GM12878 (cell line): ENCODE results near the gene STARD8. TPM values are rescaled to one million over a fixed set of nuclear protein-coding genes. Genes with fewer than 3 reads are reported as not detected.

Source experiments
- ATAC-seq: fragments of 200-7000 bp; cut with Tn5 transposase; 3 replicates; pipeline ENCODE4 v1.9.1; 2020; ENCODE audit warnings: mild to moderate bottlenecking, moderate library complexity
- BruUV-seq: library from RNA; stranded (reverse); fragments of 400-500 nt; replicated peaks from 2 replicates; lab custom pipeline; 2021; lab: Mats Ljungman, UMichigan
- CTCF ChIA-PET: fragments of 300-600 bp; sonication (Branson Sonifier 250); formaldehyde crosslinking; extraction: SDS; loops from one replicate; lab custom pipeline; 2021; ENCODE audit warnings: inconsistent platforms; lab: Yijun Ruan, JAX
- POLR2A ChIA-PET: fragments of 350-600 bp; formaldehyde crosslinking; extraction: SDS; loops from one replicate; lab custom pipeline; 2021; ENCODE audit warnings: inconsistent platforms; lab: Charles Lee
- RAD21 ChIA-PET: fragments of 300-600 bp; sonication (Branson Sonifier 250); formaldehyde crosslinking; loops from one replicate; lab custom pipeline; 2023; ENCODE audit warnings: antibody characterized with exemption; ENCODE audit not compliant: unreplicated experiment; lab: Charles Lee
- SMC1A ChIA-PET: fragments of 300-600 bp; sonication (Branson Sonifier 250); formaldehyde crosslinking; loops from one replicate; lab custom pipeline; 2023; ENCODE audit not compliant: unreplicated experiment, uncharacterized antibody; lab: Charles Lee
- DNase-seq: peaks from one replicate; pipeline ENCODE4 v3.0.0-alpha.2; 2011; ENCODE audit warnings: low read depth, low spot score
- FAIRE-seq: peaks from 3 replicates; lab custom pipeline; 2011; peaks lifted over from hg19 to GRCh38; lab: Jason Lieb, UNC
- H2AFZ ChIP-seq: 2 replicates; pipeline ENCODE4 v1.6.0; 2011; ENCODE audit warnings: low read depth, low read length, control low read depth; ENCODE audit not compliant: control insufficient read depth
- H3K27ac ChIP-seq: 2 replicates; pipeline ENCODE4 v1.5.1; 2011; ENCODE audit warnings: control low read depth; ENCODE audit not compliant: control insufficient read depth, insufficient read depth
- H3K27me3 ChIP-seq, 2 experiments: replicated peaks in 1 of 2; 2 replicates each; pipeline versions ENCODE4 v1.6.0 to v1.6.1; 2011; ENCODE audit warnings: low read length in 1 of 2; ENCODE audit not compliant: control insufficient read depth in 2 of 2, insufficient read depth in 2 of 2
- H3K36me3 ChIP-seq, 2 experiments: 2 replicates each; pipeline ENCODE4 v1.5.1; 2011; ENCODE audit warnings: low read length in 1 of 2; ENCODE audit not compliant: control insufficient read depth in 2 of 2, insufficient read depth in 2 of 2
- H3K4me1 ChIP-seq: 2 replicates; pipeline ENCODE4 v1.6.1; 2011; ENCODE audit warnings: mild to moderate bottlenecking, low read length, moderate library complexity, mixed read lengths; ENCODE audit not compliant: control insufficient read depth, insufficient read depth
- H3K4me2 ChIP-seq: 2 replicates; pipeline ENCODE4 v1.6.0; 2011; ENCODE audit warnings: control low read depth; ENCODE audit not compliant: control insufficient read depth, insufficient read depth
- H3K4me3 ChIP-seq: fragments of 200-600 bp; sonication (generic); 2 replicates; pipeline ENCODE4 v1.5.1; 2016
- H3K79me2 ChIP-seq: 2 replicates; pipeline ENCODE4 v1.6.0; 2011; ENCODE audit warnings: low read length; ENCODE audit not compliant: control insufficient read depth, insufficient read depth
- H3K9ac ChIP-seq: 2 replicates; pipeline ENCODE4 v1.8.0; 2011; ENCODE audit warnings: low read length, control low read depth, mixed read lengths; ENCODE audit not compliant: control insufficient read depth, insufficient read depth
- H3K9me3 ChIP-seq: replicated peaks from 3 replicates; pipeline ENCODE4 v1.5.1; 2011; ENCODE audit warnings: mild to moderate bottlenecking, low read length; ENCODE audit not compliant: control insufficient read depth, insufficient read depth
- H4K20me1 ChIP-seq: 2 replicates; pipeline ENCODE4 v1.6.0; 2011; ENCODE audit not compliant: control insufficient read depth, insufficient read depth
- LARP7 ChIP-seq: fragments of 450-650 bp; IDR thresholded peaks from 2 replicates; pipeline ENCODE4 v1.6.1; 2017; ENCODE audit warnings: mild to moderate bottlenecking
- NR2C1 ChIP-seq: fragments of 450-650 bp; IDR thresholded peaks from 2 replicates; pipeline ENCODE4 v1.6.1; 2017; ENCODE audit warnings: antibody characterized with exemption, mild to moderate bottlenecking, moderate library complexity
- RB1 ChIP-seq: fragments of 450-650 bp; formaldehyde crosslinking; IDR thresholded peaks from 2 replicates; pipeline ENCODE4 v1.6.1; 2017; ENCODE audit warnings: mild to moderate bottlenecking, borderline replicate concordance
- RFX5 ChIP-seq: IDR thresholded peaks from 2 replicates; pipeline ENCODE4 v1.6.1; 2011; ENCODE audit warnings: low read depth, low read length, improper control_type of control experiment
- ZNF592 ChIP-seq: fragments of 450-650 bp; IDR thresholded peaks from 2 replicates; pipeline ENCODE4 v1.6.1; 2017; ENCODE audit warnings: mild to moderate bottlenecking, moderate library complexity
- WGBS: methylation state at CpG from one replicate; pipeline ENCODE4 v1.1.6; 2016; ENCODE audit warnings: low lambda C conversion rate; ENCODE audit not compliant: insufficient replicate concordance, insufficient coverage; ENCODE audit errors: missing lambda C conversion rate; 5-methylcytosine and 5-hydroxymethylcytosine counted together
- in situ Hi-C: fragments of 300-500 bp; cut with MboI; formaldehyde crosslinking; loops from 9 replicates; pipeline ENCODE4 v1.14.3; 2018; ENCODE audit warnings: mixed read lengths
- intact Hi-C: fragments of 100-400 bp; cut with micrococcal nuclease; formaldehyde crosslinking; loops from one replicate; pipeline ENCODE4 v1.14.2; 2022; ENCODE audit not compliant: unreplicated experiment
- polyA plus RNA-seq, 11 experiments: library from polyadenylated mRNA; depleted of rRNA in 4 of 11; unstranded in 6 of 11; stranded (reverse) in 5 of 11; fragments of >200 nt; fragmentation: Nextera tagmentation in 4 of 11; fragmentation: Illumina TruSeq in 1 of 11; extraction: Ambion mirVana in 4 of 11; extraction: Trizol in 1 of 11; gene quantifications; 1 replicate in 1 of 11; 2 replicates in 10 of 11; pipeline versions ENCODE4 v1.2.1 to v1.2.3, GENCODE V29; 2011 to 2016; ENCODE audit warnings: inconsistent platforms in 2 of 11, missing spikeins in 2 of 11, low read depth in 1 of 11
- total RNA-seq, 4 experiments: library from RNA; depleted of rRNA in 3 of 4; stranded (reverse); fragments of >200 nt in 3 of 4; fragmentation: Illumina TruSeq in 1 of 4; extraction: Trizol in 1 of 4; gene quantifications; 2 replicates each; pipeline versions ENCODE4 v1.2.1 to v1.2.3, GENCODE V29; 2013 to 2021
- TF ChIP-seq, protein P1 (sequence below): fragments of 450-650 bp; IDR thresholded peaks from 2 replicates; pipeline ENCODE4 v1.6.1; 2018; ENCODE audit warnings: mild to moderate bottlenecking, low read depth, moderate library complexity; ENCODE audit not compliant: partially characterized antibody

The STARD8 gene
- total and polyA plus RNA-seq, 10 of the 15 experiments (the other 5 are each of a cell fraction or from before 2014, with no cell fraction given) = 0.03 to 0.14 (median 0.07) TPM; not detected in 6

DNA sequence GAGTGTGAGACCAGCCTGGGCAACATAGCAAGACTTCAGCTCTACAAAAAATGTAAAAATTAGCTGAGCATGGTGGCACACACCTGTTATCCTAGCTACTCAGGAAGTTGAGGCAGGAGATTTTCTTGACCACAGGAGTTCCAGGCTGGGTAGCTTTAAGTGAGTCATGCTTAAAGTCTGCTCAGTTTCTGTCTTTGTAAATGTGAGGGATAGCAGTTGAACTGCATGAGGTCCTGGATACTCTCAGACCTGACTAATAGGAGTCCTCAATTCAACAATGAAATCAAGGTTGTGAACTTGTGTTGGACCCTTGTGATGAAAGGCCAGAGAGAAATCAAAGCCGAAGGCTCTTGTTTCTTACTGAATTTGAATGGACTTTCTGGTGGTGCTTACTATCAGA lies 45.2 kb downstream of the STARD8 start (continued):
- no peak for TF ChIP-seq ZNF592
- no peak for TF ChIP-seq RB1

DNA sequence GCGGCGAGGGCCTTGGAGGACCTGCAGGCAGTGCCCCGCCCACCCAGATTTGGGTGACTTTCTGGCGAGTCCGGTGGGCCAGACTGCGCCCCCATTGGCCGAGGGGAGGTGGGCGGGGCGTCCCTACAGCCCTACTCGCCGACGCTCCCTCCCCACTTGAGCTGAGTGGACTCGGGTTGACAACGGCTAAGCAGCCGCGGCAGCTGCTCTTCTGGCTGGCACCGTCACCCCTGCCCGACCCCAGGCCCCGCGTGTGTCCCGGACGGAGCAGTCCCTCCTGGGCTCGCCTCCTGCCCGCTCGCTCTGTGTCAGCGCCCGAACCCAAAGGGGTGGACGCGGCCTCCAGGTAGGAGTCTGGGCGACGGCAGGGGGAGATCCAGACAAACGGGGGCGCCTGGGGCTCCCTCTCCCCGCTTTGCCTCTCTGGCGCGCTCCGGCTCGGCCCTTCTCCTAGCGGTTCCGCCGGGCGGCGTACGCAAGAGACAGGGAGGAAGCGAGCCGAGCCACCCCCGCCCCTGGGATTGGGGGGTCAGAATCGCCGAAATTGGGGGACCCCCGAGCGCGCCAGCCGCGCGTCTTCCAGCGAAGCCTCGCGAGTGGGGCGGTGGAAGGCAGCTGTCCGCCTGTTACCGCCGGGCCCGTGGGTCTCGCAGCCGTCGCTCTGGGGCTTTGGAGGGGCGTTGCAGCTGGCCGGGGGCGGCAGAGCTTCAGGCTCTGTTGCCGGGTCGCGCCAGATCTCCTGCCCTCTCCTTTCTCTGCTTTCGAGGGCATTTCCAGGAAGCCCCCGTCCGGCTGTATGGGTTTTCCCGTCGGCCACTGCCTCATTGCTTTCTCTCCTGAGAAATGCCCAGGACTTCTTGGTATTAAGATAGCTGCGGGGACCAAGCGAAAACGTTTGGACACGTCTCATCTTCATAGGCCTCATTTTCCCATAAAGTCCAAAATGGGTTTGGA lies 46.3 kb downstream of the STARD8 start:
- no peak for TF ChIP-seq LARP7
- no peak for TF ChIP-seq NR2C1
- TF ChIP-seq, protein P1, sequence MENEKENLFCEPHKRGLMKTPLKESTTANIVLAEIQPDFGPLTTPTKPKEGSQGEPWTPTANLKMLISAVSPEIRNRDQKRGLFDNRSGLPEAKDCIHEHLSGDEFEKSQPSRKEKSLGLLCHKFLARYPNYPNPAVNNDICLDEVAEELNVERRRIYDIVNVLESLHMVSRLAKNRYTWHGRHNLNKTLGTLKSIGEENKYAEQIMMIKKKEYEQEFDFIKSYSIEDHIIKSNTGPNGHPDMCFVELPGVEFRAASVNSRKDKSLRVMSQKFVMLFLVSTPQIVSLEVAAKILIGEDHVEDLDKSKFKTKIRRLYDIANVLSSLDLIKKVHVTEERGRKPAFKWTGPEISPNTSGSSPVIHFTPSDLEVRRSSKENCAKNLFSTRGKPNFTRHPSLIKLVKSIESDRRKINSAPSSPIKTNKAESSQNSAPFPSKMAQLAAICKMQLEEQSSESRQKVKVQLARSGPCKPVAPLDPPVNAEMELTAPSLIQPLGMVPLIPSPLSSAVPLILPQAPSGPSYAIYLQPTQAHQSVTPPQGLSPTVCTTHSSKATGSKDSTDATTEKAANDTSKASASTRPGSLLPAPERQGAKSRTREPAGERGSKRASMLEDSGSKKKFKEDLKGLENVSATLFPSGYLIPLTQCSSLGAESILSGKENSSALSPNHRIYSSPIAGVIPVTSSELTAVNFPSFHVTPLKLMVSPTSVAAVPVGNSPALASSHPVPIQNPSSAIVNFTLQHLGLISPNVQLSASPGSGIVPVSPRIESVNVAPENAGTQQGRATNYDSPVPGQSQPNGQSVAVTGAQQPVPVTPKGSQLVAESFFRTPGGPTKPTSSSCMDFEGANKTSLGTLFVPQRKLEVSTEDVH = no peak
- no peak for TF ChIP-seq RFX5
- FAIRE-seq (no peak), DNase-seq (no peak), ATAC-seq (no peak)
- no peaks in the 10 kb centered on the region for H3K27me3 ChIP-seq
- no peak overlapping the region for H2AFZ ChIP-seq
- ChIA-PET RAD21 (no interaction called here), POLR2A (no interaction called here), CTCF (no interaction called here), SMC1A (no interaction called here)
- peak overlapping the region; percentile 38 for H3K4me2 ChIP-seq
- H3K9ac ChIP-seq = no peak overlapping the region
- H4K20me1 ChIP-seq = no peaks in the 10 kb centered on the region
- no peak overlapping the region for H3K27ac ChIP-seq
- no peaks in the 10 kb centered on the region for H3K4me1 ChIP-seq
- no peaks in the 10 kb centered on the region for H3K79me2 ChIP-seq
- BruUV-seq = no TSS peak
- H3K4me3 ChIP-seq = no peak overlapping the region
- WGBS = 40% methylated on average over 67 of the region's 81 CpGs
- no peaks in the 10 kb centered on the region for H3K36me3 ChIP-seq
- in situ Hi-C loops = no loop called here
- intact Hi-C loops = no loop called here
- H3K9me3 ChIP-seq = no peaks in the 10 kb centered on the region
